Measurements from ENCODE around the gene KLHL26.

DNA sequence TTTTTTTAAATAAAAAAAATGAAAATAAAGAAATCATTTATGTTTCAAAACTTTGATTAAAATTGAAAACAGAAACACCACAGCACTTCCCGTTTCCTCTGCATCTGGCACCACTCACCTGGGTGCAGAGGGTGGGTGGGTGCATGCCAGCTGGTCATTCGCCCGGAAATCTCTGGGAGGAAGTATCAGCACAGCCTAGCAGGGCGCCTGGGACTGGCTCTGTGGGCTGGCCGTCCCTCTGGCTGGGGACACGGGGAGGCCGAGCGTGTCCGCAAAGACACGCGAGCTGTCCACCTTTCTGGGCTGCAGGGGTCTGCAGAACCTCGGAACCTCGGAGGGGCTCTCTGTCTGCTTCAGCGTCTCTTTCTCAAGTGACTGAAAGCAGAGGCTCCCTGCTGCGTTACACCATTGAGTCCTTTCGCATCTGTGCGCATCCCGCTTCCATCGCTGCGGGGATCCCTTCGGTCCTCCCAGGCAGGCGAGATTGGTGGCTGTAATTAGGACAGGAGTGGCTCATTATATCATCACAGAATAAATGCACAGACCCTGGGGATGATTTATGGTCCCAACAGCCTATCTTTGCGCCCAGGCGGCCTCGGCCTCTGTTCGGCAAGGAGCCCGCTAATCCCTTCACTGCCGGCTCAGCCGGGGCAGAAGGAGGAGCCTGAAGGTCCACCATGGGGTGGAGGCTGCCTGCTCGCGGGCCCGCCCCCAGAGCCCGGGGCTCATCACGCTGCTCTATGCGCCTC is 63.8 kb downstream of the KLHL26 start:
- no peak for TF ChIP-seq POLR2A (IDR thresholded peaks at IDR 0.05)
- TF ChIP-seq, protein P1, sequence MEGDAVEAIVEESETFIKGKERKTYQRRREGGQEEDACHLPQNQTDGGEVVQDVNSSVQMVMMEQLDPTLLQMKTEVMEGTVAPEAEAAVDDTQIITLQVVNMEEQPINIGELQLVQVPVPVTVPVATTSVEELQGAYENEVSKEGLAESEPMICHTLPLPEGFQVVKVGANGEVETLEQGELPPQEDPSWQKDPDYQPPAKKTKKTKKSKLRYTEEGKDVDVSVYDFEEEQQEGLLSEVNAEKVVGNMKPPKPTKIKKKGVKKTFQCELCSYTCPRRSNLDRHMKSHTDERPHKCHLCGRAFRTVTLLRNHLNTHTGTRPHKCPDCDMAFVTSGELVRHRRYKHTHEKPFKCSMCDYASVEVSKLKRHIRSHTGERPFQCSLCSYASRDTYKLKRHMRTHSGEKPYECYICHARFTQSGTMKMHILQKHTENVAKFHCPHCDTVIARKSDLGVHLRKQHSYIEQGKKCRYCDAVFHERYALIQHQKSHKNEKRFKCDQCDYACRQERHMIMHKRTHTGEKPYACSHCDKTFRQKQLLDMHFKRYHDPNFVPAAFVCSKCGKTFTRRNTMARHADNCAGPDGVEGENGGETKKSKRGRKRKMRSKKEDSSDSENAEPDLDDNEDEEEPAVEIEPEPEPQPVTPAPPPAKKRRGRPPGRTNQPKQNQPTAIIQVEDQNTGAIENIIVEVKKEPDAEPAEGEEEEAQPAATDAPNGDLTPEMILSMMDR (IDR thresholded peaks at IDR 0.05): no peak

Measured in vagina (tissue), 2 donors.